HG03060 (cell line): Measurements from ENCODE around the gene OR51B2.
"Not testable (repeated sequence)": the region's sequence is repeated elsewhere in the genome, so short reads cannot be mapped to it uniquely, and the experiment has no call there.

Source experiments
- ATAC-seq: cut with Tn5 transposase; IDR thresholded peaks from one replicate; pipeline ENCODE4 v1.9.1; 2021; ENCODE audit warnings: low read depth, moderate number of reproducible peaks; ENCODE audit not compliant: unreplicated experiment

The OR51B2 gene

DNA sequence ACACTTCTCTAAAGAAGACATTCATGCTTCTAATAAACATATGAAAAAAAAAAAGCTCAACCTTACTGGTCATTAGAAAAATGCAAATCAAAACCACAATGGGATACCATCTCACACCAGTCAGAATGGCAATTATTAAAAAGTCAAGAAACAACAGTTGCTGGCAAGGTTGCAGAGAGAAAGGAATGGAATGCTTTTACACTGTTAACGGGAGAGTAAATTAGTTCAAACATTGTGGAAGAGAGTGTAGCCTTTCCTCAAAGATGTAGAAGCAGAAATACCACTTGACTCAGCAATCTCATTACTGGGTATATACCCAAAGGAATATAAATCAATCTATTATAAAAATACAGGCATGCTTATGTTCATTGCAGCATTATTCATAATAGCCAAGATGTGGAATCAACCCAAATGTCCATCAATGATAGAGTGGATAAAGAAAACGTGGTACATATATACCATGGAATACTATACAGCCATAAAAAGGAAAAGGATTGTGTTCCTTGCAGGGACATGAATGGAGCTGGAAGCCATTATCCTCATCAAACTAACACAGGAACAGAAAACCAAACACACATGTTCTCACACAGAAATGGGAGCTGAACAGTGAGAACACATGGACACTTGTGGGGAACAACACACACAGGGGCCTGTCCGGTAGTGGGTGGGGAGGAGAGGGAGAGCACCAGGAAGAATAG, 10.6 kb downstream of the OR51B2 start:
- not testable (repeated sequence) for ATAC-seq

DNA sequence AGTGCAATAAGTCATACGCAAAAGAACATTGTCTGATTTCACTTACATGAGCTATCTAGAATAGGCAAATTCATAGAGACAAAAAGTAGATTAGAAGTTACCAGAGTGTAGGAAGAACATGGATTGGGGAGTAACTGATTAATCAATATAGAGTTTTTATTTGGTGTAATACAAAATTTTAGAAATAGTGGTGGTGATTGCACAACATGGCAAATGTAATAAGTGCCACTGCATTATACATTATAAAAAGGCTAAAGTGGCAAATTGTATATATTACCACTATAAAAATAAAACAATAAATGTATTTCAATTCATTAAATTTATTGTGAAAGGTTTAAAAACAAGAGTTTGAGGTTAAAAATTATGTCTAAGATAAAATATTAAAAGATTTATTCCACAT, 13.7 kb downstream of the OR51B2 start:
- ATAC-seq = no peak

DNA sequence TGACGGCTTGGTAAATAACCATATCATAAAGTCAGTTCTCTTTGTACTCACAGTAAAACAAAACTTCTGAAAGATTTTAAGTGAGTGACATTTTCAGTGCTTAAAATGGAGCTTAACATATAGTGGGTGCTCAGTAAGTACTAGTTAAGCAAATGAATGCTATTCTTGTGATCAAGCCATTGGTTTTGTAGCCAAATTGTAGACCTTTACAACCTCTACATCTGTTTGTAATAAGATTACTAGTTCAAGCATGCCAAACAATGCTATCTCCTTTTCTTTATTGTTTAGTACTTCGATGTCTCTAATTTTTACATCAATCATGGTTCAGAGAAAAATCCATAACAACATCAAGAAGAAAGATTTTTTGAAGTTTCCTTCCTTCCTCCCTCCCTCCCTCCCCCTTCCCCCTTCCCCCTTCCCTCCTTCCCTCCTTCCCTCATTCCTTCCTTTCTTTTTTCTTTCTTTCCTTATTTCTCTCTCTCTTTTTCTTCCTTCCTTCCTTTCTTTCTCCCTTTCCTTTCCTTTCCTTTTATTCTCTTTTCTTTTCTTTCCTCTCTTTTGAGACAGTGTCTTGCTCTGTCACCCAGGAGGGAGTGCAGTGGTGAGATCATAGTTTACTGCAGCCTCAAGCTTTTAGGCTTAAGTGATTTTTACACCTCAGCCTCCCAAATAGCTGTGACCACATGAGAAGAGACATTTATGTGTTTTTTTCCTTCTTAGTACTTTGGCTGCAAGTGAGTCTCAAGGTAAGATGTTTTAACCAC, 16.7 kb downstream of the OR51B2 start:
- no peak for ATAC-seq

DNA sequence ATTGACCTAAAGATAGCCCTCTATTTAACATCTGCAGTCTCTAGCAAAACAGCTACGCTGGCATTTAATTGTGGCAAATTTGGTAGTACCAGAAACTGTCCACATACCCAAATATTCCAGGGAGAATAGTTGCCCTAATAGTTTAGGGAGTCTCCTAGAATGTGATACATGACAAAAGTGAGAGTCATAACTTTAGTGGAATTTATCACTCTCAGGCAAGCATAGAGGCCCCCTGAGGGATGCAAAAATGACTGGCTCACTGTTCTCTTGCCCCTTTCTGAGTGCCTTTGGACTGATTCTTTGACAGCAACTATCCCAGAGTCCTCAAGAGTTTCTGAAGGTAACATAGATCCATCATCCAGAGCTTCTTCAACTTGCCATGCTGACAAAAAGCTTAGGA, 20.1 kb downstream of the OR51B2 start:
- ATAC-seq = no peak

DNA sequence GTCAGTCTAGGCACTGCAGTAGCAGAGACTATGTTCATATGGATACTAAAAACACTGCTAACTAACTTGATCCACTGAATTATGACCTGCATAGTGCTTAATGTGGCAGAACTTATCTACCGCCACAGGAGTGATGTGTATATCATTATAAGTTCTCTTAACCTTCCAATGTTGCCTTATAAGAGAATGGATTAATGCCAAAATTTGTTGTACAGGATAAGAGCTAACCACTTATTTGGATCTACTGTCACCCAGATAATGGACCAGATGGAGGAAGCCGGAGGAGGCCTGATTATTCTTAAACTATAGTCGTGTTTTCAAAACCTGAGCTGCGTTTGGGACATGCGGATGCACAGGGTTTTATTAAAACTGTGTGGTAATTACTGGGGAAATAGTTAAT, 20.5 kb downstream of the OR51B2 start:
- ATAC-seq = no peak

DNA sequence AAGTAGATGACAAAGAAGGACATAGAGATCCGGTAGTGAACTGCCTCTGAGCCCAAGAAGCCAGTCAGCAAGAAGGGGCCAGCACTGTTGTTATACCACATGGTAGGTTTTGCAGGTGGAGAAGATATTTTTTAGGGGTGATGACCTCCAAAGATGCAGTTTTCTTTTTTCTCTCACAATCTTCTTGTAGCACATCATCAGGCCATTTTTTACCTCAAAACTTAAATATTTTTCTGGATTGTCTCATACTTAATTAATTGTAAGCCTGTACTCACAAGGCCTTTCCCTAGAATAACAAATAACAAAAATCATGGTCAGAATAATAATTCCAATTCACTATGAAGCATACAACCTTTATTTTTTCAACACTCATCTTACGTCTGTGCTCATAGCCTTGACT, 22.3 kb downstream of the OR51B2 start, which contains the start of gene OR51B4:
OR51B4 (minus strand) TSS at position 101 of the 400 bp plus-strand sequence; CDS start at position 101, 0 bp downstream.
- ATAC-seq = no peak

DNA sequence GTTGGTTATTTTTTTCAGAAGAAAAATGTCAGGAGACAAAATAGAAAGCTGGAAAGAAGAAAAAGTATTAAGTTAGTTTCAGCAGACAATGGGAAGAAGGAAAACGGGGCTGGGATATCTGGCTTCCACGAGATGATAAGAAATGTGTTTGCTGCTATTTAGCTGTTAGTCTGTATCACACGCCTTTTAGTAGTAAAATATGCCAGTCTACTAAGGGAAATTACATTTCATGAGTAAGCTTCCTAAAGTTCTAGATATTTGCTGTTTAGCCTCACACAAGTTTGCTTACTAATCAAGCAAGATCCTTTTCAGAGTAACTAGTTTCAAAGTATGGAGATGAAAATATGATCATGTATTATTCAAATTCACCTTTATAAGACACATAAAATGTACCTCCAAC, 23.8 kb downstream of the OR51B2 start:
- no peak for ATAC-seq

DNA sequence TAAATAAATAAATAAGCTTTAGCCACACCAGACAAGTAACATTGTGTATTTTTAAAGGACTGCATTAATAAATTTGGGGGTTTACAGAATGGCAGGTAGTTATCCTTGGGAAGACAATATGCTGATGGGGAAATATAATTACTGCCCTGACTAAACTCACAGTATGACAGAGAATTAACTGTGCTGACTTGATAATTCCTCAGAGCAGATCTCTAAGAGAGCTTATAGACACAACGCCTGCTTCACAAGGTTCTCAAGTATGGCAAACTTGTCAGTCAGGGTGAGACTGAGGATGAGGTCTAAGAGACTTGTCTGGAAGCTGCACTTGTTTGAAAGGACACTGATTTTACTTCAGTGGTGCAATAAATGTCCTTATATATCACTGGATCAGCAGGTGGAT, 25.6 kb downstream of the OR51B2 start:
- no peak for ATAC-seq

DNA sequence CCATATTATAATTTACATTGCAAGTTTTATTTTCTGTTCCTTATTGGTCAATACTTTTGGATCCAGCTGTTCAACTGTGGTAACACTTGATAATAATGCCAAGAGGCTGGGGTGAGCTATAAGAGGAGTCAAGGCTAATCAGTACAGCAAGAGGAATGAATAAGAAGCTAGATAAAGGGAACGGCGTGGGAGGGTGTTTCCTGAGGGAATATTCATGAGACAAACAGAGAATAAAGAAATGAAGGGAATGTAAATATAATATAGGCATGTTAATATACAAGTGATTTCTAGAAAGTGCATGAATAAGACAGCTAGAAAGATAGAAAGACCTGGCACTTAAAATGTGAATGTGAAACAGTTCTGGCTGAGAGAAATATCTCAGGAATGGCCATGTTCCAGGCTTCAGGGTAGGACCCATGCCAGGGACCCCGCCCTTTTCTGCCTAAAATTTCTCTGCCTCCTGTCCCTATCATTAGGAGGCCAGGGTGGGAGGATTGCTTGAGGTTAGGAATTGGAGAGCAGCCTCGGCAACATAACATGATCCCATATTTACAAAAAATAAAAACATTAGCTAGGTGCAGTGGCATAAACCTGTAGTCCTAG, 26.3 kb downstream of the OR51B2 start:
- no peak for ATAC-seq

DNA sequence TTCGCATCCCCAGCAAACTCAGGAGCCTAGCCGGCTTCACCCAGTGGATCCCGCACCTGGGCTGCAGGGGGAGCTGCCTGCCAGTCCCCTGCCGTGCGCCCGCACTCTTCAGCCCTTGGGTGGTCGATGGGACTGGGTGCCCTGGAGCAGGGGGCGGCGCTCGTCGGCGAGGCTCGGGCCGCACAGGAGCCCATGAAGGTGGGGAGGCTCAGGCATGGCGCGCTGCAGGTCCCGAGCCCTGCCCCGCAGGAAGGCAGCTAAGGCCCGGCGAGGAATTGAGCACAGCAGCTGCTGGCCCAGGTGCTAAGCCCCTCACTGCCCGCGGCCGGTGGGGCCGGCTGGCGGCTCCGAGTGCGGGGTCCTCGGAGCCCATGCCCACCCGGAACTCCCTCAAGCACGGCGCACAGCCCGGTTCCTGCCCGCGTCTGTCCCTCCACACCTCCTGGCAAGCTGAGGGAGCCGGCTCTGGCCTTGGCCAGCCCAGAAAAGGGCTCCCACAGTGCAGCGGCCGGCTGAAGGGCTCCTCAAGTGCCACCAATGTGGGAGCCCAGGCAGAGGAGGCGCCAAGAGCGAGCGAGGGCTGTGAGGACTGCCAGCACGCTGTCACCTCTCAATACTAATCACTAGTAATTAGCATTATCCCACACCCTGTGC, 29.6 kb downstream of the OR51B2 start:
- not testable (repeated sequence) for ATAC-seq

DNA sequence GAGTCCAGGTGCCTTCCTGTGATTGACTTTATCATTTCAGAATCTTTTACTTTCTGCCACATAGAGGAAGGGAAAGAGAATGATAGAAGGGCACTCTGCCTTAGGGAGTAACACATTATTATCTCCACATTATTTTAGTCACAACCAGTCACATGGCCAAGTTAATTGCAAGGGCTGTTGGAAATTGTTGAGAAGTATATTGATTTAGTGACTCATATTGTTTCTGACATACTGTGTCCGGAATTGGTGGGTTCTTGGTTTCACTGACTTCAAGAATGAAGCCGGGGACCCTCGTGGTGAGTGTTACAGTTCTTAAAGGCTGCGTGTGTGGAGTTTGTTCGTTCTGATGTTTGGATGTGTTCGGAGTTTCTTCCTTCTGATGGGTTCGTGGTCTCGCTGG, 31.1 kb downstream of the OR51B2 start:
- ATAC-seq = no peak

DNA sequence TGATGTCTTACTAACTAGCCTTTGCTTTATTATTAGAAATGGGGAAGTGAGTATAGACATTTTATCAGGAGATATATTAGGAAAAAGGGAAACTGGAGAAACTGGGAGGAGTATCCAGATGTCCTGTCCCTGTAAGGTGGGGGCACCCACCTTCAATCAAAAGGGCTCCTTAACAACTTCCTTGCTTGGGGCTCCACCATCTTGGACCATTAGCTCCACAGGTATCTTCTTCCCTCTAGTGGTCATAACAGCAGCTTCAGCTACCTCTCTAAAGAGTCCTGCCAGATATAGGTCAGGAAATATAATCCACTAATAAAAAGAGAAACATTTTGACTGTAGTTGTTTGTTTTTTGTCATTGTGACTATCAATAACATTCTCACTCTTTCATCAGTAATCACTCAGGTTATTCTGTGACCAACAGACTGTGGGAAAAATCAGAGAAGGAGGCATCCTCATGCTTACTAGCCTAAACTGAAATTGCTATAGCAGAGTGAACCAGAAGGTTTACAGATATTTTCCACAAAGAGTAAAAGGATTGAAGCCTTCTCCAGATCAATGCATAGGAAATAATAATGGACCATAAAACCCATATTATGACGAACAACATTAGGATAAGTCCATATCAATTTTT, 32.8 kb downstream of the OR51B2 start:
- peak; percentile 94 for ATAC-seq

DNA sequence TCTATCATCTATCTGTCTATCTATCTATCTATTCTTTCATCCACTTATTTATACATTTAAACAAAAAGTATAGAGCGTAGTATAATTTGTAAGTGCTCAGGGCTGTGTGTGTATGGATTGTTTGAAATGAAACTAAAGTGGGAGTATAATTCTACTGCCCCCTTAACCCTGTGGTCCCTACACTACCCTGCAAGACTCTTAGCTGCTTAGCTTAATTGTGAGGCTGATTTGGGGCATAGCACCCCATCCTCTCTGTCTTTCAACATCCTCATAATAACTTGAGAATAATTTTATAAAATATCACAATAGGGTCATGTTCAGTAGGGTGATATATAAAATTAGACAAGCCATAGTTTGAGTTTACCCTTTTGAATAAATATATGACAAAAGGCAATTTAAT, 34.0 kb downstream of the OR51B2 start:
- ATAC-seq = no peak

DNA sequence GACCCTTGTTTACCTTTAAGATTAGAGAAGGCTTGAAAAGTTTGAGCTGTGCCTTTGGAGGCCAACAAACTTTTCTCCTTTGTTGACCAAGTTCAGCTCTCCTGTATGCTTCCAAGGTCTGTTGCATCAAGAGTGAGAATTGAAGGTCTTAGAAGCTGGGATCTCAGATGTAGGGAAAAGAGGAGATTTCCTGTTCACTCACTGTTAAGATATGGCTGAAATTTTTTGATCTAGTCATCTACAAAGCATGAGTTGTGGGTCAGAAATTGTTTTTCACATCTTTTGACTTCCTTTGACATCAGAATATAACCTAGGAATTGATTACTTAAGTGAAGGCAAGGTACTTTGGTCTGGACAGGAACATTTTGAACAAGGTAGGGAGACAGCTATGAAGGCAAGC, 34.4 kb downstream of the OR51B2 start:
- ATAC-seq = no peak

DNA sequence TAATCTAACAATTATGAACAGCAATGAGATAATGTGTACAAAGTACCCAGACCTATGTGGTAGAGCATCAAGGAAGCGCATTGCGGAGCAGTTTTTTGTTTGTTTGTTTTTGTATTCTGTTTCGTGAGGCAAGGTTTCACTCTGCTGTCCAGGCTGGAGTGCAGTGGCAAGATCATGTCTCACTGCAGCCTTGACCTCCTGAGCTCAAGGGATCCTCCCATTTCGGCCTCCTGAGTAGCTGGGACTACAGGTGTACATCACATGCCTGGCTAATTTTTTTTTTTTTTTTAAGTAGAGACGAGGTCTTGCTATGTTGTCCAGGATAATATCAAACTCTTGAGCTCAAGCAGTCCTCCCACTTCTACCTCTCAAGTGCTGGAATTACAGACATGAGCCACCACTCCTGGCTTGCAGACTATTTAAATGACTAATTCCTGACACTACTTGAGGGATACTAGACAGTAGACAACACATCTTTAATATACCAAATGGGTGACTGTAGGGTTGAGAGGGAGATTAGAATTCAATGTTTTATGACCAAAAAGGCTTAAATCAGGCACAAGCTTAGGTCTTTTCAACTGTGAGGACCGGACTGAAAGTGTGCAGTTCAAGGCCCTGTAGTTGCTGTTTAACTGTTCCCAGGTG, 35.1 kb downstream of the OR51B2 start:
- no peak for ATAC-seq

DNA sequence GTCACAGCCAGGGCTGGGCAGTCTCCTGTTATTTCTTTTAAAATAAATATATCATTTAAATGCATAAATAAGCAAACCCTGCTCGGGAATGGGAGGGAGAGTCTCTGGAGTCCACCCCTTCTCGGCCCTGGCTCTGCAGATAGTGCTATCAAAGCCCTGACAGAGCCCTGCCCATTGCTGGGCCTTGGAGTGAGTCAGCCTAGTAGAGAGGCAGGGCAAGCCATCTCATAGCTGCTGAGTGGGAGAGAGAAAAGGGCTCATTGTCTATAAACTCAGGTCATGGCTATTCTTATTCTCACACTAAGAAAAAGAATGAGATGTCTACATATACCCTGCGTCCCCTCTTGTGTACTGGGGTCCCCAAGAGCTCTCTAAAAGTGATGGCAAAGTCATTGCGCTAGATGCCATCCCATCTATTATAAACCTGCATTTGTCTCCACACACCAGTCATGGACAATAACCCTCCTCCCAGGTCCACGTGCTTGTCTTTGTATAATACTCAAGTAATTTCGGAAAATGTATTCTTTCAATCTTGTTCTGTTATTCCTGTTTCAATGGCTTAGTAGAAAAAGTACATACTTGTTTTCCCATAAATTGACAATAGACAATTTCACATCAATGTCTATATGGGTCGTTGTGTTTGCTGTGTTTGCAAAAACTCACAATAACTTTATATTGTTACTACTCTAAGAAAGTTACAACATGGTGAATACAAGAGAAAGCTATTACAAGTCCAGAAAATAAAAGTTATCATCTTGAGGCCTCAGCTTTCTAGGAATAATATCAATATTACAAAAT, 35.8 kb downstream of the OR51B2 start:
- no peak for ATAC-seq

DNA sequence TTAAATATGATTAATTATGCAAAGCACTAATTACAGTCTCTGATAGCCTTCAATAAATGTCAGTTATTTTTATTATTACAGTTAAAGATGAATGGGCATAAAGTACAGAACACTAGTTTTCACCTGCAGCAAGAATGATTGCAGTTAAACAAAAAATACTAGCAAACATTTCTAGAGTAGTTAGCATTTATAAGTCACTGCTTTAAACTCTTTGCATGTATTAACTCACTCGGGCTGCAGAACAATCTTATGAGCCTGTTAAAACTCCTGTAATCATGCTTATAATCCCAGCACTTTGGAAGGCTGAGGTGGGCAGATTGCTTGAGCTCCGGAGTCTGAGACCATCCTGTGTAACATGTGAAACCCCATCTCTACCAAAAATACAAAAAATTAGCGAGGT, 37.2 kb downstream of the OR51B2 start:
- no peak for ATAC-seq

DNA sequence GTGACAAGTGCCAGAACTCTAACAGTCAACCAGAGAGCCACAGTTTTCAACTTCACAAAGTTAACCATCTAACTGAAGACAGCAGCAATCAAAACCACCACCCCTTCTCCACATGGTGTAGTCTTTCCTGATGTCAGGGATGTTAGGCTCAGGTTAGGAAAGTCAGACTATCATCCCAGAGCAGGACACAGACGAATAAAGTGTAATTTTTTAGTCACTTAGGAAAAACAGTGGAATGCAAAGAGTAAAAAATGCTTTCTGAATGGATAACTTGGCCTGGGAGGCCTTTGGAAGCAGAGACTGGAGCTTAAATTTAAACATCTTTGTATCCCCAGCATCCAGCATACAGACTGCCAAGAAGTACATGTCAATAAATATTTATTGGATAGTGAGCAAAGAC, 37.7 kb downstream of the OR51B2 start:
- ATAC-seq = no peak

DNA sequence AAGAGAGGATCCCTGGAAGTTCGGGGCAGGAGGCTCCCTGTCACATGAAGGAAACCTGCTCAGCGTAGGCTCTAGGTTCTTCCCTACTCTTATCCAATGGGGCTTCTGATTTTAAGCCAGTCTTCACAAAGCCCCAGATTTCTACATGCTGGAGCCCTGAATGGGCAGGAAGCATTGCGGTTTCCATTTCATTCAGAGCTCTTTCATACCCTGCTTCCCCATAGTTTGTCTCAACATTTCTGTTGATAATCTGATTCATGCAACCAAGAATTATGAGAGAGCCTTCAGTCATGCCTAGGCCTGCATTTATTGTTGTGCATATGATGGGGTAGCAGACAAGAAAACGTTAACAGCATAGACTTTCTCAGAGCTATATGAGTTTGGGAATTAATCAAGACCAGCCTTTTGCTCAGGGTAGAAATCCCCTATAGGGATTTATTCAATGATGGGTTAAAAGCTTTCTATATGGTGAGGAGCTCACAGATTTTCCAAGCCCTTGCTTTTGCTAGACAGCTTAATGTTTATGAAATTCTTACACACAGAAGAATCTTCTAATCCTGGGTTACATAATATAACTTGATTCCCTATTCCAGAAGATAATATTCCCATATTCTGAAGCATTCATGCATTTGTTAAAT, 38.3 kb downstream of the OR51B2 start:
- ATAC-seq = no peak
